Fibroblast of the aortic adventitia (primary cell): Measurements from ENCODE around the gene FBLN1. TPM values are rescaled to one million over a fixed set of nuclear protein-coding genes. Genes with fewer than 3 reads are reported as not detected.
A peak's percentile ranks its signal among the peaks of the same experiment; 100 is the strongest.
"Not testable (repeated sequence)": the region's sequence is repeated elsewhere in the genome, so short reads cannot be mapped to it uniquely, and the experiment has no call there.

ENCODE experiments used
- DNase-seq: peaks from one replicate; pipeline ENCODE4 v3.0.0-alpha.2; 2010; ENCODE audit warnings: low read depth
- H3K4me3 ChIP-seq: 2 replicates; pipeline ENCODE4 v1.5.1; 2011; ENCODE audit warnings: low read depth, mild to moderate bottlenecking, control low read depth, low read length, moderate library complexity
- total RNA-seq: library from RNA; depleted of rRNA; stranded (reverse); fragments of >200 nt; gene quantifications from 2 replicates; pipeline ENCODE4 v1.2.3, GENCODE V29; 2012; ENCODE audit warnings: low replicate concordance
- TF ChIP-seq, protein P1 (sequence below): IDR thresholded peaks from 2 replicates; pipeline ENCODE4 v1.5.1; 2011; ENCODE audit warnings: mild to moderate bottlenecking, low read length, control low read depth, inconsistent platforms; ENCODE audit not compliant: insufficient read depth

FBLN1 gene
- total RNA-seq, 1 donor, result 561 TPM

GRCh38 chr22:45531441-45532234, 29.0 kb downstream of the FBLN1 start:
- no peak for DNase-seq
- TF ChIP-seq, protein P1, sequence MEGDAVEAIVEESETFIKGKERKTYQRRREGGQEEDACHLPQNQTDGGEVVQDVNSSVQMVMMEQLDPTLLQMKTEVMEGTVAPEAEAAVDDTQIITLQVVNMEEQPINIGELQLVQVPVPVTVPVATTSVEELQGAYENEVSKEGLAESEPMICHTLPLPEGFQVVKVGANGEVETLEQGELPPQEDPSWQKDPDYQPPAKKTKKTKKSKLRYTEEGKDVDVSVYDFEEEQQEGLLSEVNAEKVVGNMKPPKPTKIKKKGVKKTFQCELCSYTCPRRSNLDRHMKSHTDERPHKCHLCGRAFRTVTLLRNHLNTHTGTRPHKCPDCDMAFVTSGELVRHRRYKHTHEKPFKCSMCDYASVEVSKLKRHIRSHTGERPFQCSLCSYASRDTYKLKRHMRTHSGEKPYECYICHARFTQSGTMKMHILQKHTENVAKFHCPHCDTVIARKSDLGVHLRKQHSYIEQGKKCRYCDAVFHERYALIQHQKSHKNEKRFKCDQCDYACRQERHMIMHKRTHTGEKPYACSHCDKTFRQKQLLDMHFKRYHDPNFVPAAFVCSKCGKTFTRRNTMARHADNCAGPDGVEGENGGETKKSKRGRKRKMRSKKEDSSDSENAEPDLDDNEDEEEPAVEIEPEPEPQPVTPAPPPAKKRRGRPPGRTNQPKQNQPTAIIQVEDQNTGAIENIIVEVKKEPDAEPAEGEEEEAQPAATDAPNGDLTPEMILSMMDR, result no peak
- no peak overlapping the region for H3K4me3 ChIP-seq

DNA sequence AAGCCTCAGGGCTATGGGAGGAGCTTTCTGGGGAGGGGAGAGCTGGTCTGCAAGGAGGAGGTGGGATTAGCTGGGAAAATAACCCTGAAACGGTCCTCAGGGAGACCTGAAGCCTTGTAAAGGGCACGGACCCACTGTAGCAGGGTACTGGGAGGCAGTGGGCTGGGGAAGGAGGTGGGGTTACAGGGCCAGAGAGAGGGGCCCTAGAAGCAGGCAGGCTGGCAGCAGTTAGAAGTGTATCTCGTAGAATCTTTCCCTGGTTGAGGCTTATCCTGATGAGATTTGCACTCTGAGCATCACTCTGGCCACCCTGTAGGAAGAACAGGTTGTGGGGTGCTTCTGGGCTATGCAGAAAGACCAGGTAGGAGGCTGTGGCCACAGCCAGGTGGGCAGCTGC, 29.6 kb downstream of the FBLN1 start:
- DNase-seq, result no peak
- H3K4me3 ChIP-seq, result no peak overlapping the region
- TF ChIP-seq, protein P1, result no peak

GRCh38 chr22:45533703-45534102, 31.0 kb downstream of the FBLN1 start:
- no peak overlapping the region for H3K4me3 ChIP-seq
- no peak for DNase-seq
- TF ChIP-seq, protein P1, result no peak

- no peak overlapping the region for H3K4me3 ChIP-seq
- peak; percentile 85 for DNase-seq
- TF ChIP-seq, protein P1, result no peak
These were observed 31.9 kb downstream of the FBLN1 start for GRCh38 chr22:45534339-45535192.

DNA sequence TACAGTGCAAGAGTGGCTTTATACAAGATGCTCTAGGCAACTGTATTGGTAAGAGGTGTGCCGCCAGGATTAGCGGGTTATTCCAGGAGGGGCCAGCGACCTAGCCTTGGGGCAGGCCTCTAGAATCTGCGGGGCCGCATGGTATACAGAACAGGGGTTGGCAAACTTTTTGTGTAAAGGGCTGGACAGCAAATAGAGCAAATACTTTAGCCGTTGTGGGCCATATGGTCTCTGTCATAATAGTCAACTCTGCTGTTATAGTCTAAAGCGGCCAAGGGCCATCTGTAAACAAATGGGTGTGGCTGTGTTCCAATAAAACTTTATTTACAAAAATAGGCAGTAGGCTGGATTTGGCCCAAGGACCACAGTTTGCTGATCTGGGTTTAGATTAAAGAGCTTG, 32.6 kb downstream of the FBLN1 start:
- TF ChIP-seq, protein P1, result no peak
- DNase-seq, result no peak
- no peak overlapping the region for H3K4me3 ChIP-seq

GRCh38 chr22:45535835-45536234, 33.2 kb downstream of the FBLN1 start:
- not testable (repeated sequence) for H3K4me3 ChIP-seq, DNase-seq

GRCh38 chr22:45537734-45538181, 35.1 kb downstream of the FBLN1 start:
- TF ChIP-seq, protein P1, result no peak
- no peak overlapping the region for H3K4me3 ChIP-seq
- peak; percentile 88 for DNase-seq
